Activated CD8-positive, alpha-beta memory T cell treated with anti-CD3 and anti-CD28 coated beads for 1 hour (primary cell): Measurements from ENCODE around the gene PAIP2.
"Not testable (repeated sequence)": the region's sequence is repeated elsewhere in the genome, so short reads cannot be mapped to it uniquely, and the experiment has no call there.

Experiments
- DNase-seq, 2 donors: peaks; one replicate each; pipeline ENCODE4 v3.0.0-alpha.2; 2020; ENCODE audit warnings: low read depth in 1 of 2; ENCODE audit errors: extremely low read depth in 1 of 2

Gene PAIP2

DNA sequence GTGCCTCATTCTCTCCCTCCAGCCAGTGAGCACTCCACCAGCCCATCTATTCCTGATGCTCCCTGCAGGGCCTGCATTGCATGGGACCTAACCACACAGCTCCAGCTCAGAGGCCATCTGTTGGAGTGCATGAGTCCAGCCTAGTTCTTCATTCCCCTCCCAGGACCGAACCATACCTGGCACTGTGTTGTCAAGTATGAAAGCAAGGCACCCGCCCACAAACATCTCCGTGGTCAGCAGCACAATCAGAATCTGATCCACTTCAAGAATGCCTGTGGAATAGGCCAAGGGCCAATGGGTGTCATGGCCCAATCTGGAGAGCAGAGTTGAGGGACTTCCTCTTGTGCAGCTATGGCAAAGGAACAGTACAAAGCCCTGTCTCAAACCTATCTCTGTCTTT, 35.6 kb downstream of the PAIP2 start:
- DNase-seq, result no peak

DNA sequence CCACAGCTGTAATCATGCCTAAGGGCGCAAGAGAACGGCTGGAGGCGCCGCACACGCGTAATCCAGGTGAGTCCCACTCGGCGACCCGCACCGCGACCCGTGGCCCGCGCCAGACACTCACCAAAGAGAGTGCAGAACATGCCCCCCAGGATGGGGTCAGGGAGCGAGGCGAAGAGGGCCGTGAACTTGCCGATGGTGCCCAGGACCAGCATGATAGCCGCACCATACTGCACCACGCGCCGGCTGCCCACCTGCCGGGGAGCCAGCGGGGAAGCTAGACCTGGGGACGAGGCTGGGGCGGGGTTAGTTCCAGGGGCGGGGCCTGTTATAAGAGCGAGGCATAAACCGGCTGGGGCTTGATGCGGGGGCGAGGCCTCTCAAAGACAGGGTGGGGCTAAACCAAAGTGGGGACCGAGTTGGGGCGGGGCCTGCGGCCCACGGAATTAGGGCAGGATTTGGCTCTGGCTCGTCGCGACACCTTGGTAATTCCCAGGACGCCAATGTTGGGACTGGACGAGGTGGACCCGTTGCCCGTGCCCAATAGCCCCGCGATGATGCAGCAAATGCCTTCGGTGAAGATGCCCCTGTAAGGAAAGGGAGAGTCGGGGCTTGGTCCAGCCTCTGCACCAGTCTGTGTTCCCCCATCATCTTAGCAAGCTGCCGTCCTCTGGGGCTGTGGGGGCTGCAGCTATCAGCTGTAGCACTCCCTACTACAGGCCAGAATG, 36.6 kb downstream of the PAIP2 start:
- DNase-seq, result no peak

DNA sequence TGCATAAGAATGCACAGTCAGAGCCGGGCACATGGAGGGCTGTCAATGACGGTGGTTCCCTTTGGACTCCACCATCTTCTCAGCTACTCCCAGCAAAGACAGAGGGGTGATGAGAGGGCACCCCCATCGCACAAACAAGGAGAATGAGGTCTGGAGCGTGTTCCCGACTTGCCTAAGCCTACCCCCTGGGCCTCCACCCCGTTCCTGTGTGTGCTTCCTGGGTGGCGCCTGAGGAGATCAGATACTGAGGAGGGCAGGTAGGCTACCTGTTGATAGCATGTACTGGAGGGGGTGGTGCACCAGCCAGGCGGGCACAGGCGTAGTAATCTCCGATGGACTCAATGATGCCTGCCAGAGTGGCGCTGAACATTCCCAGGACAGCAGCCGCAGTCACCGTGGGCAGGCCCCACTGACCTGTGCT, 37.3 kb downstream of the PAIP2 start:
- no peak for DNase-seq

DNA sequence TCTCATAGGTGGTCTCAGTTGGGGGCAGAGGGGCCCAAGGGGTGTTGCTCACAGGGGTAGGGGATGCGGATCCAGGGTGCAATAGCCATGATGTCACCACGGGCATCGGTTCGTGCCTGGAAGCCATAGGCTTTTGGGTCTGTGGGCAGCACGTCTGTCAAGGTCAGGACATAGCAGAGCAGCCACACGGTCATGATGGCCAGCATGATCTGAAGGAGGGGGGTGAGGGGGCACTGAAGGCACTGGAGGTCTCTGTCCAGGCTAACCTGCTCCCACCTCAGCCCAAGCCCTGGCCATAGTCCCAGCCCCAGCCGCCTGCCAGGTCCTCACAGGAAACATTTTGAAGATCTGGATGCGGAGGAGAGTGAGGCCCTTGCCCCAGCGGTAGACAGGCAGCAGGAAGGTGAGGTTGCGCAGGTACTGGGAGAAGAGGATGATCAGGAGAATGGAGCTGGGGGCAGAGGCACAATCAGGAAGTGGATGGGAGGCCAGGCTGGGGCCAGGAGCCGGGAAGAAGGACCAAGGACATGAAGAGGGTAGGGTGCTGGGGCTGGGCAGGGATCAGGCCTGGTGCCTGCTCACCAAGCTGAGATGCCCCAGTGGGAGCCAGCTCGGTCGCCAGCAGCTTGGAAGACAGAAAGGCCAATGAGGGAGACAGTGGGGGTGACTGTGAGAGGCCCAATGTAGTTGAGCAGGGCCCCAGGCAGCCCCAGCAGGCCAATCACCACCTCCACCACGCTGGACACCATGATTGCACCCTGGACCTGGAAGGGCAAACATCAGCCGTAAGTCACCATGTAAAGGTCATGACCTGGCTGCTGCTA, 38.2 kb downstream of the PAIP2 start:
- no peak for DNase-seq

DNA sequence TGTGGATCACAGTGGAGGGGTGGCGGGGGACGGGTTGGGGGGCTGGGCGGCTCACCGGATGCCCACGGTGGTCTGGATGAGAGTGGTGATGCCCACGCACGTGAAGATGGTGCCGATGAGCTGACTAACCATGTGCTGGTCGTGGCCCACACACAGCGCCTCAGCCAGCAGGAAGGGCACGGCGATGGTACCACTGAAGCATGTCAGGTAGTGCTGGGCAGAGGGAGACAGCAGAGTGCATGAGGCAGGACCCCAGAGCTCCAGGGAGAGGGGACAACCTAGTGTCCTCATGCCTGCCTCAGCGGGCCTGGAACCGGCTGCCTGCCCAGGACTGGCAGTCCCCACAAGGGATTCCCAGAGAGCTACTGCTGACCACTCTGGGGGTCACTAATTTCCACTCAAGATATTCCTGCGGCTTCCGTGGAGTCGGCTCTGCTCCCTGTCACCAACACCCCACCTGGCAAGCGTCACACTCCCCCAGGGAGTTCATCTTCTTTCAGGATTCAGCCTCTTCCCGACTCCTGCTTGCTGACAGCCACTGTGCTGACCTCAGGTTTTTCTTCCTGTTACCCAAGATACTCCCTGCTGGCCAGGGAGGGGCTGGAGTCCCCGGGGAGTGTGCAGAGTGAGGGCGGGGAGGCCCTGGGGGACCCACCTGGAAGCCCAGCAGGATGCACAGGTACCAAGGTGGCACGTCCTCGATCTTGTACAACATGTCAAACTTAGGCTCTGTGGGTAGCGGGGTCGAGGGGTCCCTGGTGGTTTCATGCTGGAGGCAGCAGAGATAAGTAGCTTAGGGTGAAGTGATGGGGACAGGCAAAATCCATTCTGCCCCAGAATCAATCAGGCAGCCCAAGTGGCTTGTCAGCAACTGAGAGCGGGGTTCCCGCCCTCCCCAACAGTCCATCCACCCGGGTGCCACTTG, 40.4 kb downstream of the PAIP2 start:
- DNase-seq, result no peak

DNA sequence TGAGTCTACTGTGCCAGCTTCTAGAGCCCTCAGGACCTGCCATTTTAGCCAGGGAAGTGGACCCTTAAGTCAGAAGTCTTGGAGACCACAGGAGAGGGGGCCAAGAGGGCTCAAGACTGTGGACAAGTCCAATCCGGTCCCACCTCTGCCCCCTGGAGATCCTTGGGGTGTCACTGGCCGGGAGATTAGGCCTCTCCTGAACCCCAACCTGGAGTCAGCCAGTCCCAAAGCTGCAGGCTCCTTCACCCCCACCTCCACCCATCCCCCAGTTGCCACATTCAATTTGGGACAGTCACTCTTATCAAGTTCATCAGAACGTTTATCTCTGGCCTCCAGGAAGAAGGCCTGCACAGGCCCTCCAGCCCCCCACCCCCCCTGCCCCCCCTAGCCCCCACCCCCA, 41.2 kb downstream of the PAIP2 start:
- DNase-seq, result no peak

DNA sequence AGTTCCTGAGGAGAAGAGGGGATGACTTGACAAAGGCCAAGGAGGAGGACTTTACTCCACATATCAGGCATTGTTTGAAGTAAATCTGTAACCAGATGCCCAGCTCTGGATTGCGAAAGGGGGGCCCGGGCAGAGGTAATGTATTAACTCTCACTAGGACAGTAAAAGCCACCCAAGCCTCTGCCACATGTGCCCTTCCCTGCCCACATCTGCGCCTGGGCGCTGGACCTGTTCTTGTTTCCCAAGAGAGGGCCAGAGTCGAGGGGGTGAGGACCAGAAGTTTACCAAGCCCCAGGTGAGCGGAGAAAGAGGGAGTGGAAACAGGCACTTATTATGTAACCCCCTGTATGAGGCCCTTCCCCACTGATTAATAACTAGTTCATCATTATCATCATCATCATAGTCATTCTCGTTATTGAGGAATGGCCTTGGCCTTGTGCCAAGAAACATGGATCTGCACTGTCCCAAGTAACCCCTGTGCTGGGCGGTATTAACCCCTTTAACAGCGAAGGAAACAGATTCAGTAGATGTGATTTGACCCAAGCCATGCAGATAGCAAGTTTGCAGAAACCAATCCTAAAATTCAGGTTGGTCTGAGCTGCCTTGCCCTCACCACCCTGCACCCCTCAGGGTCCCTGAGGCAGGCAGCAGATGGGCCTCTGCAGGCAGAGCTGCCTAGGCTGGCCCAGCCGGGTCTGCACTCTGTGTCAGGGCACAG, 41.8 kb downstream of the PAIP2 start, which contains the start of gene SLC23A1:
TSS of gene SLC23A1 (minus strand) at position 23 of the 718 bp plus-strand sequence. CDS start 44 bp downstream, outside the sequence.
- DNase-seq, result no peak

DNA sequence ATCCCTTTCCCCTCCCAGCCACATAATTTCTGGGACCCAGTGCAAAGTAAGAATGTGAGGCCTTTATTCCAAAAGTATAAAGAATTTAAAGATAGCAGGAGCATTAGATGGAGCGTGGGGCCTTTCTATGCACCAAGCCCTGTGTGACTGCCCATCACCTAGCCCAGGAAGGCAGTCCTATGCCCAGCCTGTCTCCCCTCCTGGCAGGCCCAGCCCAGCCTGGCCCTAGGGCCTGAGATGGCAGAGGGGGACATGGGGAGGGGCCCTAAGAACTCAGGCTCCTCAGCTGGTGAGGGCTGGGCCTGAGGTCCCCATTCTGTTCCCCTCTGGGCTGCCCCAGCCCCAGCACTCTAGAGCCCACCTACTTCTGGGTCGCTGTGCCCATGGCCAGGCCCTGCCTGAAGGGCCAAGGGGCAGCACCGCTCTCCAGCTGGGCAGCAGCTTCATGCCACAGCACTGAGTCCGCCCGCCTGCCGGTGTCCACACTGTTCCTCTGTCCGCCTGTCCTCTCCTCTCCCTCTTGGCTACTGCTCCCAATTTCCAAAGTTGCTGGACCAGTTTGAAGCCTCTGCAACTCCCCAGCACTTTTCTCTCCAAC, 42.4 kb downstream of the PAIP2 start:
- DNase-seq, result no peak

DNA sequence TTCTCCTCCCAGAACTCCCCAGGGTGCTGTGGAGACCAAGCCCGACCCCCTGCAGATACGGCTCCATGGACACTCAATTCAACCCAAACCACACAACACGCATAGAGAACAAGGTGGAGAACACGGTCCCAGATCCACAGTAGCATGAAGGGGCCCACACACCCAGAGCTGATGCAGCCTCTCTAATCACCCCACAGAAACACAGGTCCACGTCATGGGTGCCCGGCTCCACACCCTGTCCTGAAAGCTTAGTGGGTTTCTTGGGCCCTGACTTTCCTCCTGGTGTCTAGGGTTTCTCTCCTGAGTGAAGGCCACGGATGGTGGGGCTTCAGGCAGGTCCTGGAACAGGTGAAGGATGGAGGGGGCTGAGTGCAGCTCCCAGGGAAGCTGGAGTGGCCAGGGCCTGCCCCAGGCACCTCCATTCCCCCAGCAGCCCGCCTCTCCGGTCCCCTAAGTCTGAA, 43.0 kb downstream of the PAIP2 start:
- DNase-seq, result no peak

DNA sequence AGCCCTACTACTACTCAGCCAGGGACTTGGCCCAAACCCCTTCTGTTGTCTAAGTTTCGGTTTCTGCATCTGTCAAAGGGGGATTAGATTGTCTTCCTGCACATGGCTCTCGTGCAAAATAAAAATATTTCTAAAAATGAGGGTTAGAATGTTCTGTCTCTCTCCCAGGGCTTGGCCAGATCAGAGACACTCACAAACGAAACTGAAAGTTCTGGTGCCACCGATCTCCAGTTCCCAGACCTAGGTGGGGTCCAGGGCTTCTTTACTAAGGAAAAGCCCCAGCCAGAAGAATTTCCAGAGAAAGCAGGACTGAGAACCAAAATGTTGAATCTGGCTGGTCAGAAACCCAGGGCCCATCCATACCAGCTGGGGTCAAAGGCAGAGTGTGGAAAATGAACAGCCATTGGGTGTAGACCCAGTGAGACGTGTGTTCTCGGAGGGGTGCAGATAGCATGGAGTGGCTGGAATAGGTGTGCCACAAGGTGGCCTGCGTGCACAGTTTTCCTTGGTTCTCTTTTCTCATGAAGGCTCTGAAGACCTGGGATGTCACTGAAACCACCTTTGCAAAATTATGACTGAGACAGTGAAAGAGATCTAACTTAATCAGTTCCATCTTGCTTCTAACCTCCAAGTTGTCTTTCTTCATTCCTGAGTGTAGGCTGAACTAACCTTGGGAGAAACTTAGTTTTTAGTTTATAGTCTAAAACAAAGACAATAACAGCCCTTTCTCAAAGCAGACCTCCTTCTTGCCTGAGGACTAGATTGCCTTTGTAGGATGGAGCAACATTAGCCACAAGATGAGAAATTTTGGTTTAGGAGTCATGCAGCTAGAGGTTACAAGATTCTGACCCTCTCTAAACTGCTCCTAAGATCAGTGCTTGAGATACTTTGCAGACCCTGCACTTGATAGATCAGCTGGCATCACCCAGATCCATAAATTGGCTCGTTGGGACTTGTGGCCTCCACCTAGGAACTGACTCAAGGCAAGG, 43.7 kb downstream of the PAIP2 start:
- DNase-seq, result no peak

DNA sequence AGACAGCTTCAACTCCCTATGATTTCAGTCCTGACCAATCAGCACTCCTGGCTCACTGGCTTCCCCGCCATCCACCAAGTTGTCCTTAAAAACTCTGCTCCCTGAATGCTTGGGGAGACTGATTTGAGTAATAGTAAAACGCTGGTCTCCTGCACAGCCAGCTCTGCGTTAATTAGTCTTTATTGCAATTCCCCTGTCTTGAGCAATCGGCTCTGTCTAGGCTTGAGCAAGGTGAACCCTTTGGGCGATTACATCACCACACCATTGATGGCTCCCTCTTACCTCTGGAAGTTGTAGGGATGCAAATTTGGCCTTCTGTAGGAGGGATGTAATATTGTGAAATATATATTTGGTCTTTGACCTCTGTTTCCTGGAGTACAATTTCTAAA, 44.4 kb downstream of the PAIP2 start:
- no peak for DNase-seq

DNA sequence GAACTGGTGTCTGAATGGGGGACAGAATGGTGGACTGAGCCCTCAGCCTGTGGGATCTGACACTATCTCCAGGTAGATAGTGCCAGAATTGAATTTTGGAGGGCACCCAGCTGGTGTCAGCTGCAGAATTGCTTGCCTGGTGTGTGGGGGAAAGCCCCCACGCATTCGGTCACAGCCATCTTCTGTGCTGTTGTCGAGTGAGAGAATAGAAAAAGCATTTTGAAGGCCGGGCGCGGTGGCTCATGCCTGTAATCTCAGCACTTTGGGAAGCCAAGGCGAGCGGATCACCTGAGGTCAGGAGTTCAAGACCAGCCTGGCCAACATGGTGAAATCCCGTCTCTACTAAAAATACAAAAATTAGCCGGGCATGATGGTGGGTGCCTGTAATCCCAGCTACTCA, 45.3 kb downstream of the PAIP2 start:
- DNase-seq, result not testable (repeated sequence)

DNA sequence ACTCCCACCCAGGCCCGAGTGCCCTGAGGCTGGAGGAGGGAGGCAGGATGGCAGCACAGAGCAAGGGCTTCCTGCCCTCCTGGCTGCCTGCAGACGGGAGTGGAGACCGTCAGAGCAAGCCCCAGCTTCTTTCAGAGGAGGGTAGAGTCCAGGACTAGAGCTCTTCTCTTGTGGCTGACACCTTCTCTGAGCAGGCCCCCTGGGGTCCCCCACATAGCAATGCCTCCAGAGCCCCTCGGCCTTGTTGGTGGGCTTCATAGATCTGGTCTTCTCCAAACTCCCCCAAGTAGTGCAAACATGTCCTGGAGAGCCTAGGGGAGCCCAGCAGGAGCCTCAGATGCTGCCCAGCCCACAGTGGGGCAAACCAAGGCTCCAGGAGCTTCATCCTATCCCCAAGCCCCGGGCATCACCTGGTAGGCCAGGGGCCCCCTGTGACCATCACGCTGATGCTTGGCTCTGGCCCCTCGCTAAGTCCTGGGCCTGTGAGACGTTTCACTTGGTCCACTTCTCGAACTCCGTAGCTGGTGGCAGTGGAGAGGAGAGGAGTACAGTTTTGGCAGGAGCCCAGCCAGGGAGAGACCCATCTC, 46.0 kb downstream of the PAIP2 start:
- DNase-seq, result no peak

DNA sequence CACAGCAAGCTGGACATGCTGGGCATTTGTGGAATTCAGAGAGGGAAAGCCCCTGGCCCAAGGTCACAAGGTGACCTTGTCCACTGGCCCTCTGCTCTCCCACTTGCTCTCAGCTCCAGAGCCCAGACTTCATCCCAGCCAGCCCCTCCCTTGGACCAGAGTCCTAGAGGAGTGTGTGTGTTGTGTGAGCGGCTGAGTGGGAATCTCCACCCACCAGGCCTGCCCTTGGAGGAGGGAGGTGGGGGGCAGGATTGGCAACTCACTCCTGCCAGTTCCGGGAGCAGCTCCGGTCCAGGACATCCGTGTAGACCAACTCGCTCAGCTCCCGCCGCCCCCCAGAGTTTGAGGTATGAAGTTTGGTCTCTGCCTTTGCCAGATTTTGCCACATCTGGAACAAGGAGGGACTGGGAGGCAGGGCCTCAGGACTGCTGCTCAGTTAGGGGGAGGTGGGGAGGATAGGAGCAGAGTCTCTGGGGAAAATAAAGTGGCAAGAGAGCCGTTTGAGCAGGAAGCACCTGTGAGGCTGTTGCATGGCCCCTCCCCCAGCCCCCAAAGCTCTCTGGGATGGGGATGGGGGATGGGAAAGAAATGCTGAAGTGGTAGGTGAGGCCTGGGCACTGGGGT, 46.7 kb downstream of the PAIP2 start:
- no peak for DNase-seq

DNA sequence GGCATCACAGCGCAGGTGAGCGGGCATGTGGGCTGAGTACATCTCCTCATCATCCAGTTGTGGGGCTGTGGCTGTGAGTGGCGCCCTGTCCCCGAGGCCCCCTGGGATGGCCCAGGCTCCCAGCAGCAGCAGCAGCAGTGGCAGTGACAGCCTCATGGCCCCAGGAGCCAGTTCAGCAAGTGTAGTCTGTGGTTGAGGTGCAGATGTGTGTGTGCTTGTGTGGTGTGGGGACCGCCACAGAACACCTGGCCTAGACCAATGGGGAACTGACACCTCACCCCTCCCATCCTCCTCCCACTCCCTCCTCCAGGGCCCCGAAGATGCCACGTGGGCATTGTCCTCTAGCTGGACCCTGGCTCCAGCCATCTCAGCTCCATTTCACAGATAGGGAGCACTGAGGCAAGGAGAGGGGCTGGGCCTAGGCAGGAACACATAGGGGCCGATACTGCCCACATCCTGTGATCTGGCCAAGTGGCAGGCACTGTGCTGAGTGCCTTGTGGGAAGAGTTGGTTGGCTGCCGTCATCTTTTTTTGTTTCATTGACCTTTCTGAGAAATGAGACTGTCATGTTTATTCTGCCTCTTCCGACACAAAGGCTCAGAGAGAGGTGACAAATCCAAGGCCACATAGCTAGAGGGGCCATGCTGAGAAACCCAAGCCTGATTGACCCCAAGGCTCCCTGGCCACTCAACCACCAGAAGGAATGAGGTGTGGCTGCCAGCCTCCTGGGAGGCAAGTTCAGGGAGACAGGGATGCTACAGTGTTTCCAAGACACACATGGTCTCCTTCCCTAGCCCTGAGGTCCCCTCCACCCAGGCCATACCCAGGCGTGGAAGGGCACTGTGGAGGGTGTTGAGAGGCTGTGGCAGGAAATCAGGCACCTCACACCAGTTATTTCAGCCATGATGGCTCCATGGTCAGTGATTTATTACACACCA, 48.3 kb downstream of the PAIP2 start, which contains the start of gene MZB1:
TSS of gene MZB1 (minus strand) at position 213 of the 938 bp plus-strand sequence. CDS start at position 156, 57 bp downstream.
- peak in 1 of 2 donors; percentile 33 for DNase-seq

DNA sequence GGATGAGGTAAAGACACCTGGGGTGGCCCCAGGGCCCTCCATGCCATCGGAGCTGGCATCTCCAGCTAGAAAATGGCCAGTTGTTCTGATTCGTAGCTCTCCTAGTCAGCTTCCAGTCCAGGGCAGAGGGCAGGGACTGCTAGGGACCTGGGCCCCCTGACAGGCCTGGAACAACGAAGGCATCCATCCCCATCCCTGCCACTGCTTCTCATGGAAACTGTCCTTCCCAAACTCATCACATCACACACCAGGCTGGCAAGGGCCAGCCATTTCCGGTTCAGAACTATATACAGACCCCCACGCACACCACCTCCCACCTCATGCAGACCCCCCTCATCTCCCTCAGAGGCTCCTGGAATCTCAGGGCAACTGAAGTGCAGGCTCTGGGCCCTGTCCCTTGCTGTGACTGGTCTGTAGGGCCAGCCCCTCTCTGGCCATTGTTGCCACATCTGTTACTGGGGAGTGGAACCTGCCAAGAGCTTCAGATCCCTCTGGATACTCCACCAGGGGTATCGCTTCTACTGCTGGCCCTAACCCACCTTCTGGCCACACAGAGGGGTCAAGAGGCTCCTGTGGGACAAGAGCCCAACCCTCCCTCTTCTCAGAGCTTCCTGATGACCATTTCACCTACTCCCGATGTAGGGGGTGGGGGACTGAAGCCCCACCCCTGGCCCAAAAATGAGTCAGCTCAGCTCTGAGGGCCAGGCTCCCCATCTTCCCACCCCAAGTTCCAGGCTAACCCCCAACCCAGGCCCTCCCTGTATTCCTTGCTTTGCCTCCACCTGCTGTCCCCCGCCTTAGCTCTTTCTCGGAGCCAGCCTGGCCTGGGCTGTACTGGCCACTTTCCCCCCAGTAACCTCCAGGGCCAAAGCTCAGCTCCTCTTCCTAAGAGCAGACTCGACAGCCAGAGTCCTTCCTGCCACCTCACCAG, 49.2 kb downstream of the PAIP2 start:
- no peak for DNase-seq
